Stimulated activated CD4-positive, alpha-beta T cell treated with anti-CD3 and anti-CD28 coated beads, Interleukin-12 subunit alpha, Interleukin-12 subunit beta, amount 100 ng/mL, for 4 hours (primary cell): ENCODE data around the gene TTC12.
A peak's percentile ranks its signal among the peaks of the same experiment; 100 is the strongest.

Experiments
- DNase-seq: peaks from one replicate; pipeline ENCODE4 v3.0.0-alpha.2; 2020

Gene TTC12, protein sequence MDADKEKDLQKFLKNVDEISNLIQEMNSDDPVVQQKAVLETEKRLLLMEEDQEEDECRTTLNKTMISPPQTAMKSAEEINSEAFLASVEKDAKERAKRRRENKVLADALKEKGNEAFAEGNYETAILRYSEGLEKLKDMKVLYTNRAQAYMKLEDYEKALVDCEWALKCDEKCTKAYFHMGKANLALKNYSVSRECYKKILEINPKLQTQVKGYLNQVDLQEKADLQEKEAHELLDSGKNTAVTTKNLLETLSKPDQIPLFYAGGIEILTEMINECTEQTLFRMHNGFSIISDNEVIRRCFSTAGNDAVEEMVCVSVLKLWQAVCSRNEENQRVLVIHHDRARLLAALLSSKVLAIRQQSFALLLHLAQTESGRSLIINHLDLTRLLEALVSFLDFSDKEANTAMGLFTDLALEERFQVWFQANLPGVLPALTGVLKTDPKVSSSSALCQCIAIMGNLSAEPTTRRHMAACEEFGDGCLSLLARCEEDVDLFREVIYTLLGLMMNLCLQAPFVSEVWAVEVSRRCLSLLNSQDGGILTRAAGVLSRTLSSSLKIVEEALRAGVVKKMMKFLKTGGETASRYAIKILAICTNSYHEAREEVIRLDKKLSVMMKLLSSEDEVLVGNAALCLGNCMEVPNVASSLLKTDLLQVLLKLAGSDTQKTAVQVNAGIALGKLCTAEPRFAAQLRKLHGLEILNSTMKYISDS

GRCh38 chr11:113314389-113315301 is at the start of gene TTC12:
TTC12 (plus strand) TSS chr11:113314583; CDS start chr11:113316258, 1,675 bp downstream.
- peak; percentile 94 for DNase-seq

- DNase-seq, result no peak
Measured at GRCh38 chr11:113265362-113265761, 49.0 kb upstream of the TTC12 start.

DNA sequence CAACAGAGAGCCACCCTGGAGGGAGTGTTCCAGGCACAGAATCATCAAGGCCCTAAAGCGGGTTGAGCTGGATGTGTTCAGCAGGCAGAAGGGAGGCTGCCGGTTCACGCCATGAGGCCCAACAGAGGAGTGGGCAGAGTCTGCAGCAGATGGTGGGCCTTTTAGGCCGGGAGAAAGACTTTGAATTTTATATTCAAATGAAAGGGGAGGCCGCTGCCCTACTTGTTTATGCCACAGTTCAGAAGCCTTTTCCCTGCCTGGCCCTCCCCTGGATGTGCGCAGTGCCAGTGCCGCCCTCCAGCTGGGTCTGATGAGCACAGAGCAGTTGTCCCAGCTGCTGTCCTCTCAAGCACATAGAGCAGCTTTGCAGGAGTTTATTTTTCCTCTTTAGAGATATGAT is 46.9 kb upstream of the TTC12 start:
- no peak for DNase-seq

DNA sequence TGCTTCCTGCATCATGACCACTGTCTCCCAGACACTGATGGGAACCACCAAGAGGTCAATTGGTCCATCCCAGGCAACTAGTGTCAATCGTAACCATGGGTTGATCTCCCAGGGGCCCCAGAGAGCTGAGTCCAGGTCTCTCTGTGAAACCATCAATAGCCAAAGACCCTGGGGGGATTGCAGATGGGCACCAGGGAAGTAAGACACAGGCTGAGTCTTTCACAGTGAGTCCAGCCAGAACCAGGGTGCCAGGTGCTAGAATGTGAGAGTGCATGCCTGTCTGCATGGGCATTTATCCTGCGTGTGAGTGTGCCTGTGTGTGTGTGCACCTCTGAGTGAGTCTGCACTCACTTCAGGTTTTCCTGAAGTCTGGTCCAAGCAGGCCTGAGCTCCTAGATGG is 45.3 kb upstream of the TTC12 start:
- no peak for DNase-seq

DNA sequence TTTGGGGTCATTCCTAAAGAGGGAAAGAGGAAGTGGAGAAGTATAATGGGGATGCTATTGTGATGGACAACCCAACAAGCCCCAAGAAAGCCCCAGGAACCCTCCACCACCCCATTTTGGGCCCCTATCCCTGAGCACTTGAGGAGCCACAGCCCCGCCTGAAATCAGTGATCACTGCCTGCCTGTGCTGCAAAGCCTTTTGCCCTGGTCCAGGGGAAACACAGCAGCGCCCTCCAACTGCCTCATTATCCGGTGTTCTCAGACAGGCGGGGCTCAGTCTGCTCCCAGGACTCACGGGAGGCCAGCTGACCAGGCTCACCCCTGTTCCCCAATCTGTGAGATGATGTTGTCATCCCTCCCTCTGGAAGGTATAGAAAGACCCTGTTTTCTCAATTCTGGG is 44.7 kb upstream of the TTC12 start:
- DNase-seq, result no peak

GRCh38 chr11:113270080-113270479 is 44.3 kb upstream of the TTC12 start:
- no peak for DNase-seq

- no peak for DNase-seq
Measured at GRCh38 chr11:113271551-113272245, 42.7 kb upstream of the TTC12 start.

DNA sequence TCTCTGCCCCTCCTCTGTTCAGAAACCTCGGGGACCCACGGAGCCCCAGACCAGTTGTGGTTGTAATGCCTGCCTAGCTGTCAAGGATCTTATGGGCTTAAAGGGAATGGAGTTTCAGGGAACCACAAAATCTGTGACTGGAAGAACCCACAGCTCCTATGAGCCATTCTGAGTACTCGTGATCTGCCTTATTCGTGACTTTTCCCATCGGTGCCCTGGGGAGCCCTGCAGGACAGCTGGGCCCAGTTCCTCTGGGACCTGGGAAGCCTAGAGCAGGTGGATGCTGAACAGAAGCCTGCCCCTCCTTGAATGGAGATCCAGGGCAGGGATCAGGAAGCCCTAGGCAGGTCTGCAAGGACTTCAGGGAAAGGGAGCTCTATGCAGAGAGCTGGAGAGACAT is 42.1 kb upstream of the TTC12 start:
- no peak for DNase-seq

DNA sequence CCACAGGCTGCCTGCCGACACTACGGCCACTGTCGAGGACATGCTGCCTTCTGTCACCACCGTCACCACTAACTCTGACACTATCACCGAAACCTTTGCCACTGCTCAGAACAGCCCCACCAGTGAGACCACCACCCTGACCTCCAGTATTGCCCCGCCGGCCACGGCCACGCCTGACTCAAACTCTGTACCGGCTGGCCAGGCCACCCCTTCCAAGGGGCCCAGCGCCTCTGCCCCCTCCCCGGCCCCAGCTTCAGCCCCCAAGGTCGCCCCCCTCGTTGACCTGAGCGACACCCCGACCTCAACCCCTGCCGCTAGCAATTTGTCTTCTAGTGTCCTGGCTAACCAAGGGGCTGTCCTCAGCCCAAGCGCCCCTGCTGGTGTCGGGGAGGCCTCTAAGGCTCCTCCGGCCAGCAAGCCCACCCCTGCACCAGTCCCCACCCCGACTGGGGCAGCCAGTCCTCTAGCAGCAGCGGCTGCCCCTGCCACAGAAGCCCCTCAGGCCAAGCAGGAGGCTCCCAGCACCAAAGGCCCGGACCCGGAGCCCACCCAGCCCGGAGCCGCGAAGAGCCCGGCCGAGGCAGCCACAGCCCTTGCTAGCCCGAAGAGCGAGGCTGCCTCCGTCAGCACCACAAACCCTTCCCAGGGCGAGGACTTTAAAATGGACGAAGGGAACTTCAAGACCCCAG is 41.3 kb upstream of the TTC12 start:
- DNase-seq, result no peak

DNA sequence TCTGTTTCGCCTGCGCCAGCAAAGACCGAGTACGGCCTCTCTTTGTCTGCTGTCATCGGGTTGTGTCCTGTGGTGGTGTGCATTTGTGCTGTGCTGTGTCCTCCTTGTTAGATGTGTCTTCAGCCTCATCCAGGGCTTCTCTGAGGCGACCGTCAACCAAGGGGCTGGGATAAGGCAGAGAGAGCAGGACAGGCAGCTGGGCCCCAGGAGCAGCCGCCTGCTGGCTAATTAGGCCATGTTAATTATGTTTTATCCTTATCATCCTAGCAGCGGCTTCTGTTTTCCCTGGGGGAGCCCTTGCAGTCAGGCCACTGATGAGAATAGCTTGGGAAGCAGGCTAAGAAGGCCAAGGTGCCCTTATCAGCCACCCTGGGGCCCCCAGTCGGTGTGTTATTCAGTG is 40.7 kb upstream of the TTC12 start:
- no peak for DNase-seq

DNA sequence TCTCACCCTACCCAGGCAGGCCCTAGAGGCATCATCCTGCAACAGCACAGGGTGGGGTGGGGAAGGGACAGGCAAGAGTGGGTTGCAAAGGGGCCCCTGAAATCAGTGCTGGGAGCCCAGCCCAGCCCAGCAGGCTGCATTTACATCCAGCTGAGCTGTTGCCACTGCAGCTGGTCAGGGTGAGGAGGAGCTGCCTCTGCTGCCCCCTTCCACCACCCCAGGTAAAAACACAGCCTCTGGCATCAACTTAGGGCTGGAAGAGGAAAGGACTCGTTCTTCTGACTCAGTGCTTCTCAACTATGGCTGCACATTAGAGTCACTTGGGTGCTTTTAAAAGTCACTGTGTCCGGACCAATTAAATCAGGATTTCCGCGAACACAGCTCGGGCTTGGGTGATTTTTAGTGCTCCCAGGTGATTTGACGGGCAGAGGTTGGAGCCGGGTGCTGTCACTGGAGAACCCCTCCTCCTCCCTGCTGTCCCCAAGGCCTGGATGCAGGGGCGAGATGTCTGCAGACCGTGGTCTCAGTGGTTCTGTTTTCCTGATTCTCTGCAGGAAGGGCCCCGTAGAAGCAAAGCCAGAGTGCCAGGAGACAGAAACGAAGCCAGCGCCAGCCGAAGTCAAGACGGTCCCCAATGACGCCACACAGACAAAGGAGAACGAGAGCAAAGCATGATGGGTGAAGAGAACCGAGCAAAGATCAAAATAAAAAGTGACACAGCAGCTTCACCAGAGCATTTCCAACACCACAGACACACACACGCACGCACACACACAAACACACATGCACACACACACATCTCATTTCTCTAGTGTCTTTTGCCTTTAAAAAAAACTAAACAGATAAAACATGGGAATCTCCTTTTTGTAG is 39.4 kb upstream of the TTC12 start:
- DNase-seq, result no peak

GRCh38 chr11:113275602-113276001 is 38.8 kb upstream of the TTC12 start:
- DNase-seq, result no peak

GRCh38 chr11:113276466-113276865 is 37.9 kb upstream of the TTC12 start:
- DNase-seq, result no peak

- DNase-seq, result no peak
Measured at GRCh38 chr11:113277907-113278306, 36.5 kb upstream of the TTC12 start.

- DNase-seq, result no peak
Measured at GRCh38 chr11:113278481-113278880, 35.9 kb upstream of the TTC12 start.

- no peak for DNase-seq
Measured at GRCh38 chr11:113278925-113279324, 35.5 kb upstream of the TTC12 start.

DNA sequence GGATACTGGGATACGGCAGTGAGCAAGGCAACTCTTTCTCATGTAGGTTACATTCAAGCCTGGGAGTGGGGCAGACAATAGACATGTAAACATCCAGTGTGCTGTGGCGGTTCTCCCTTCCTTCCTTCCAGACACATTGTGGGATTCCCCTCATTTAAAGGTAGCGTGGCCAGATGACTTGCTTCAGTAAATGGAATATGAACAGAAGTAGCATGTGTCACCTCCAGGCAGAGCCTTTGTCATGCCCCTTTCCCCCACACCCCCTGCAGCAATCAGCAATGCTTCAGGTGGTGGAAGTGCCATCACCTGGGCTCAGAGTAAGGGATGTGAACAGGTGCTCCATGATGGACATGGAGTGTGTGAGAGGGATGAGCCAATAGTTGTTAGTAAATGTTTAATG is 34.8 kb upstream of the TTC12 start:
- no peak for DNase-seq

DNA sequence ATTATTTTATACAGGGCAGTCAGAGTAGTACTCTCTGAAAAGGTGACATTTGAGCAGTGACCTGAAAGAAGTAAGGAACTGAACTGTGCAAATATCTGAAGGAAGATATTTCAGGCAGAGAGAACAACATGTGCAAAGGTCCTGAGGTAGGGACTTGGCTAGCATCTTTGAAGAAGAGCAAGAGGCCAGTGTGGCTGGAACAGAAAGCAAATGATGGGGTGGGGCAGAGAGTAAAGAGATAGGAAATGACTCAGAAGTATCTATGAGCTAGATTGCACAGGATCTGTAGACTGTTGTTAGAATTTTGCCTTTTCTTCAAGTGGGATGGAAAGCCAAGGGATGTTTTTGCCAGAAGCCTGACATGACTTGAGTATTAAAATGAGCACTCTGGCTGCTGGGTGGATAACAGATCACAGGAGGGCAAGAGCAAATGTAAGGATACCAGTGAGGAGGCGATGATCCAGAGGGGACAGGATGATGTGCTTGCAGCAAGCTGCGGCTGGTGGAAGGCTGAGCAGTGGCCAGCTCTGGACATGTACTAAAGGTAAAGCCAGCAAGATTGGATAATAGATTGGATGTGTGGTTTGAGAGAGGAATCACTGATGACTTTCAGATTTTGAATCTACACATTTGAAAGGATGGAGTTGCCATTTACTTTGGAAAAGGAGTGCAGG is 33.2 kb upstream of the TTC12 start:
- DNase-seq, result no peak

DNA sequence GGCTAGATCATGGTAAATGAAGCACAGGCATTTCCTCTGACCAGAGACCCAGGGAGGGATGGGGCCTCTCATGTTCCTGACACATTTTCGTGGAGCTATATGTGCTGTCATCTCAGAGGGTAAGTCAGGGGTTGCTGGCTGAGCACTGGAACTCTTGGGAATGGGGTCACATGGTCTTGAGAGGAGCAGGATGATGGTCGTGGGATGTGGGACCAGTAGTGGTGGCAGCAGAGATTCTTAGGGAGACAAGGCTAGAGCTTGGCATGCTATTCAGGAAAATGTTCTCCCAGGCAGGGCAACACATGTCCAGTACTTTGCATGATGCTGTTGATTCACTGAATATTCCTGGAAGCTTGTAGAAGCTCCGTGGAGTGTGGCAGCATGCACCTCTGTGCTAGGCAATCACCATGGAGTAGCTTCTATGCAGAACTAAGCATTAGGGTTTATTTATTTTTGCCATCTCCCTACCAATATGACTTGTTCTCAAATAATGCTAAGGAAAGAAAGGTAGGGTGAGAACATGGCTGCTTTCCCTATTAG is 31.4 kb upstream of the TTC12 start:
- no peak for DNase-seq

DNA sequence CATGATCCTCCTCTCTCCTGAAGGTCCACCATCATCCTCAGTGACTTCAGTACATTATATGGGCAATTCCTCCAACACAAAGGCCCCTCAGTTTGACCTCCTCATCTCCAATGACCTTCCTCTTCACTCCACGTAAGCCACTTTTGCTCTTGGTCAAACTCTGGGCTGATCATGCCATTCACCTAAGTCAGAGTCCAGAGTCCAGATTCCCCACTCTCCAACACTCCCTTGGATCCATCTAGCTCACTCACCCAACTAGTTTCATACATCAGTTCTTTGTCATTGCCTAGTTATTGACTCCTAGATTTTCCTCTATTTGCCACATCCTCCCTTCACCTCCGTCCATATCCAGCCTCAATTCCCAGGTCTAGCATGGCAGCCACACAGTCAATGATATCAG is 30.5 kb upstream of the TTC12 start:
- DNase-seq, result no peak
